Activated T-helper 17 cell treated with anti-CD3 and anti-CD28 coated beads, Interleukin-2, amount 50 U/mL, for 72 hours (primary cell): Measurements from ENCODE around the gene WWC2. TPM values are rescaled to one million over a fixed set of nuclear protein-coding genes. Genes with fewer than 3 reads are reported as not detected.

ENCODE experiments used
- ATAC-seq: fragments of 150-1000 bp; cut with Tn5 transposase; replicated peaks from 2 replicates; pipeline ENCODE4 v1.10.0; 2021; ENCODE audit warnings: mild to moderate bottlenecking, moderate library complexity
- H3K27ac Mint-ChIP-seq: one replicate; pipeline ENCODE4 v1.8.0; 2022; ENCODE audit warnings: mixed read lengths
- H3K27me3 Mint-ChIP-seq: one replicate; pipeline ENCODE4 v1.8.0; 2022; ENCODE audit warnings: mixed read lengths
- H3K36me3 Mint-ChIP-seq: one replicate; pipeline ENCODE4 v1.8.0; 2022; ENCODE audit warnings: low read depth, mild to moderate bottlenecking, mixed read lengths
- H3K4me1 Mint-ChIP-seq: one replicate; pipeline ENCODE4 v1.8.0; 2022; ENCODE audit warnings: mixed read lengths
- H3K4me3 Mint-ChIP-seq: one replicate; pipeline ENCODE4 v1.8.0; 2022; ENCODE audit warnings: mild to moderate bottlenecking, mixed read lengths
- H3K9me3 Mint-ChIP-seq: one replicate; pipeline ENCODE4 v1.8.0; 2022; ENCODE audit warnings: mixed read lengths
- total RNA-seq, 2 donors: library from RNA; stranded (reverse); gene quantifications; one replicate each; pipeline ENCODE4 v1.2.3, GENCODE V29; 2022

WWC2 gene
- total RNA-seq, 2 donors from 2014 or later: 0.76 to 11.9 TPM

- Mint-ChIP-seq H3K27ac (no peak overlapping the region), H3K4me1 (no peaks in the 10 kb centered on the region), H3K9me3 (no peaks in the 10 kb centered on the region), H3K27me3 (peaks cover 19% of the 10 kb centered on the region), H3K36me3 (peaks cover 7% of the 10 kb centered on the region), H3K4me3 (no peak overlapping the region)
- ATAC-seq: no peak
Observed at GRCh38 chr4:183095199-183095512, 3.9 kb upstream of the WWC2 start.

GRCh38 chr4:183096276-183096965, 2.6 kb upstream of the WWC2 start:
- Mint-ChIP-seq H3K4me3 (peak overlapping the region; percentile 81), H3K27ac (no peak overlapping the region), H3K4me1 (no peaks in the 10 kb centered on the region), H3K9me3 (no peaks in the 10 kb centered on the region), H3K36me3 (peaks cover 7% of the 10 kb centered on the region), H3K27me3 (peaks cover 19% of the 10 kb centered on the region)
- ATAC-seq: no peak

GRCh38 chr4:183097231-183098018, 1.6 kb upstream of the WWC2 start:
- Mint-ChIP-seq H3K9me3 (no peaks in the 10 kb centered on the region), H3K36me3 (peaks cover 7% of the 10 kb centered on the region), H3K4me1 (no peaks in the 10 kb centered on the region), H3K4me3 (peak overlapping the region; percentile 81), H3K27me3 (peaks cover 23% of the 10 kb centered on the region), H3K27ac (no peak overlapping the region)
- ATAC-seq: peak; percentile 10

- H3K4me1 Mint-ChIP-seq: no peaks in the 10 kb centered on the region
- H3K36me3 Mint-ChIP-seq: peaks cover 7% of the 10 kb centered on the region
- H3K27me3 Mint-ChIP-seq: peaks cover 26% of the 10 kb centered on the region
- H3K4me3 Mint-ChIP-seq: peak overlapping the region; percentile 81
- H3K9me3 Mint-ChIP-seq: no peaks in the 10 kb centered on the region
- peak; percentile 63 for ATAC-seq
- H3K27ac Mint-ChIP-seq: no peak overlapping the region
Observed at GRCh38 chr4:183098019-183098722, 886 bp upstream of the WWC2 start.

- Mint-ChIP-seq H3K36me3 (peaks cover 7% of the 10 kb centered on the region), H3K9me3 (no peaks in the 10 kb centered on the region), H3K27ac (no peak overlapping the region), H3K4me3 (peak overlapping the region; percentile 41), H3K4me1 (no peaks in the 10 kb centered on the region), H3K27me3 (peaks cover 26% of the 10 kb centered on the region)
- ATAC-seq: peak; percentile 6
Observed at GRCh38 chr4:183099537-183100297, 660 bp downstream of the WWC2 start.

- Mint-ChIP-seq H3K36me3 (peaks cover 7% of the 10 kb centered on the region), H3K4me3 (peak overlapping the region; percentile 41), H3K27ac (no peak overlapping the region), H3K9me3 (no peaks in the 10 kb centered on the region), H3K4me1 (no peaks in the 10 kb centered on the region), H3K27me3 (peaks cover 21% of the 10 kb centered on the region)
- ATAC-seq: no peak
Observed at GRCh38 chr4:183100298-183100599, 1.2 kb downstream of the WWC2 start.

GRCh38 chr4:183100827-183101226, 1.8 kb downstream of the WWC2 start:
- Mint-ChIP-seq H3K4me1 (no peaks in the 10 kb centered on the region), H3K27ac (no peak overlapping the region), H3K9me3 (no peaks in the 10 kb centered on the region), H3K27me3 (peaks cover 21% of the 10 kb centered on the region), H3K4me3 (peak overlapping the region; percentile 41), H3K36me3 (peaks cover 7% of the 10 kb centered on the region)
- ATAC-seq: no peak

- Mint-ChIP-seq H3K27me3 (peaks cover 20% of the 10 kb centered on the region), H3K36me3 (peaks cover 2% of the 10 kb centered on the region), H3K4me3 (no peak overlapping the region), H3K9me3 (no peaks in the 10 kb centered on the region), H3K4me1 (no peaks in the 10 kb centered on the region), H3K27ac (no peak overlapping the region)
- no peak for ATAC-seq
Observed at GRCh38 chr4:183101956-183102480, 3.0 kb downstream of the WWC2 start.

- Mint-ChIP-seq H3K27me3 (peaks cover 13% of the 10 kb centered on the region), H3K4me3 (no peak overlapping the region), H3K4me1 (no peaks in the 10 kb centered on the region), H3K27ac (no peak overlapping the region), H3K36me3 (no peaks in the 10 kb centered on the region), H3K9me3 (no peaks in the 10 kb centered on the region)
- ATAC-seq: no peak
Observed at GRCh38 chr4:183105092-183105491, 6.0 kb downstream of the WWC2 start.

GRCh38 chr4:183106839-183107238, 7.8 kb downstream of the WWC2 start:
- Mint-ChIP-seq H3K36me3 (no peaks in the 10 kb centered on the region), H3K9me3 (no peaks in the 10 kb centered on the region), H3K27me3 (peaks cover 13% of the 10 kb centered on the region), H3K27ac (no peak overlapping the region), H3K4me3 (no peak overlapping the region), H3K4me1 (no peaks in the 10 kb centered on the region)
- no peak for ATAC-seq

- Mint-ChIP-seq H3K27me3 (peaks cover 6% of the 10 kb centered on the region), H3K9me3 (no peaks in the 10 kb centered on the region), H3K27ac (no peak overlapping the region), H3K36me3 (no peaks in the 10 kb centered on the region), H3K4me3 (no peak overlapping the region), H3K4me1 (no peaks in the 10 kb centered on the region)
- no peak for ATAC-seq
Observed at GRCh38 chr4:183107891-183108459, 8.9 kb downstream of the WWC2 start.

- no peaks in the 10 kb centered on the region for H3K36me3 Mint-ChIP-seq
Observed at GRCh38 chr4:183110244-183110643, 11.2 kb downstream of the WWC2 start.

GRCh38 chr4:183111452-183111885, 12.4 kb downstream of the WWC2 start:
- Mint-ChIP-seq H3K4me1 (no peaks in the 10 kb centered on the region), H3K27ac (no peak overlapping the region), H3K27me3 (peaks cover 5% of the 10 kb centered on the region), H3K4me3 (no peak overlapping the region), H3K36me3 (no peaks in the 10 kb centered on the region), H3K9me3 (no peaks in the 10 kb centered on the region)
- no peak for ATAC-seq

More at GRCh38 chr4:183110244-183110643, 11.2 kb downstream of the WWC2 start:
- H3K4me1 Mint-ChIP-seq: no peaks in the 10 kb centered on the region
- no peaks in the 10 kb centered on the region for H3K9me3 Mint-ChIP-seq
- H3K27me3 Mint-ChIP-seq: peaks cover 6% of the 10 kb centered on the region
- H3K4me3 Mint-ChIP-seq: no peak overlapping the region
- H3K27ac Mint-ChIP-seq: no peak overlapping the region
- no peak for ATAC-seq

- ATAC-seq: no peak
- Mint-ChIP-seq H3K9me3 (no peaks in the 10 kb centered on the region), H3K36me3 (no peaks in the 10 kb centered on the region), H3K27ac (no peak overlapping the region), H3K4me1 (no peaks in the 10 kb centered on the region), H3K4me3 (no peak overlapping the region), H3K27me3 (no peaks in the 10 kb centered on the region)
Observed at GRCh38 chr4:183118141-183118540, 19.1 kb downstream of the WWC2 start.
